Coronary artery (tissue), 2 donors: ENCODE data around the gene BTBD6.

Experiments used
- DNase-seq: peaks from one replicate; pipeline ENCODE4 v3.0.0-alpha.2; 2017; ENCODE audit warnings: low spot score
- H3K27ac ChIP-seq, 2 donors: fragments of 200-600 bp; sonication (generic); one replicate each; pipeline ENCODE4 v1.5.1; 2016 to 2019
- H3K4me3 ChIP-seq: fragments of 200-600 bp; sonication (generic); 2 replicates; pipeline ENCODE4 v1.5.1; 2016; ENCODE audit warnings: mild to moderate bottlenecking, moderate library complexity
- TF ChIP-seq, protein P1 (sequence below): fragments of 200-600 bp; sonication (generic); IDR thresholded peaks from one replicate; pipeline ENCODE4 v1.5.1; 2019; ENCODE audit warnings: antibody characterized with exemption

BTBD6 gene

GRCh38 chr14:105206873-105207272, 41.5 kb upstream of the BTBD6 start:
- no peak for DNase-seq
- Histone ChIP-seq H3K4me3 (no peak overlapping the region), H3K27ac (no peak overlapping the region)
- TF ChIP-seq, protein P1, sequence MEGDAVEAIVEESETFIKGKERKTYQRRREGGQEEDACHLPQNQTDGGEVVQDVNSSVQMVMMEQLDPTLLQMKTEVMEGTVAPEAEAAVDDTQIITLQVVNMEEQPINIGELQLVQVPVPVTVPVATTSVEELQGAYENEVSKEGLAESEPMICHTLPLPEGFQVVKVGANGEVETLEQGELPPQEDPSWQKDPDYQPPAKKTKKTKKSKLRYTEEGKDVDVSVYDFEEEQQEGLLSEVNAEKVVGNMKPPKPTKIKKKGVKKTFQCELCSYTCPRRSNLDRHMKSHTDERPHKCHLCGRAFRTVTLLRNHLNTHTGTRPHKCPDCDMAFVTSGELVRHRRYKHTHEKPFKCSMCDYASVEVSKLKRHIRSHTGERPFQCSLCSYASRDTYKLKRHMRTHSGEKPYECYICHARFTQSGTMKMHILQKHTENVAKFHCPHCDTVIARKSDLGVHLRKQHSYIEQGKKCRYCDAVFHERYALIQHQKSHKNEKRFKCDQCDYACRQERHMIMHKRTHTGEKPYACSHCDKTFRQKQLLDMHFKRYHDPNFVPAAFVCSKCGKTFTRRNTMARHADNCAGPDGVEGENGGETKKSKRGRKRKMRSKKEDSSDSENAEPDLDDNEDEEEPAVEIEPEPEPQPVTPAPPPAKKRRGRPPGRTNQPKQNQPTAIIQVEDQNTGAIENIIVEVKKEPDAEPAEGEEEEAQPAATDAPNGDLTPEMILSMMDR = no peak

- TF ChIP-seq, protein P1 = no peak
- no peak for DNase-seq
- H3K27ac ChIP-seq = no peak overlapping the region
- H3K4me3 ChIP-seq = no peak overlapping the region
Measured at GRCh38 chr14:105207460-105207901, 40.9 kb upstream of the BTBD6 start.

DNA sequence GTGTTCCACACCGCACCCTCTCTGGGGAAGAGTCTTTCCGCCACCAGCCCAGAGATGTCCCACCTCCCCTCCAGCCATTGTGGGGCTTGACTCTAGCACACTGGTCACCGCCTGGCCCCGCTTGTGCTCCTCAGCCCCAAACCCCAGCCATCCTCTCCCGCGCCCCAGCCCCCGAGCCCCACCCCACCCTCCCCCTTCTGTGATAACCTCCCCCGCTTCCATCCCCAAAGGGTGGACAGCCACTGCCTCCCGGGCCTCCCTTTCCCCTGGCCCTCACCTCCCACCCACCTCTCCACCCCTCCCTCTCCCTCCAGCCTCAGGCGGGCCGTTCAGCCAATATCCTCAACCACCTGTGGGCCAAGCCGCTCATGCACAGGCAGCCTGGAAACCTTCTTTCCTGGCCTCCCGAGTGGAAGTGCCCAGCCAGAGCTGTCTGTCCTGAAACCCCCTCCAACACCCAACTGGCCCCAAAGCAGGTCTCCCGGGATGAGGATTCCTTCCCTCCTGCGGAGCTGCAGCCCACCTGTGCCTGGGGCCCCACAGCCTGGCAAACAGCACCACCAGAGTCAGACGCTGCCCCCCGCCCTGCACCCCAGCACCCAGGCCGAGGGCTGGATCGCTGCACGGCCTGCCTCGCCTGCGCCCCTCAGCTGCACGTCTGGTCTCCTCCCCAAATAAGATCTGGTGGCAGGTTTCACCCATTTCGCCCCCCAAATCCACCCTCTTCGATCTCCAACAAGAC, 40.2 kb upstream of the BTBD6 start:
- DNase-seq = no peak
- no peak overlapping the region for H3K27ac ChIP-seq
- no peak overlapping the region for H3K4me3 ChIP-seq
- TF ChIP-seq, protein P1 = no peak

DNA sequence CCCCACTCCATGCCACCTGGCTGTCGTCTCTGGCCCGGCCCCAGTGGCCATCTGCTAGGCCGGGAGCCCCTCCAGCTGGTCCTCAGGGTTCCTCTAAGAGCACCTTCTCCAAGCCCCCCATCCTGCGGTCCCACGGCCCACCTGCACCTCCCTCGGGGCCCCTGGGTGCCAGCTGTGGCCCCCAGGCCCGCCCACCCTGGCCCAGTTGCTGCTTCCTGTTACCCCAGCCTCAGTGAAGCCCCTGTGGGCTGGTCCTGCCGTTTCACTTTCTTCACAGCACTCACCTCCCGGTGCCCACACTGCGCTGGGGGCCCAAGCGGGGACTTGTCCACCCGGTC, 39.6 kb upstream of the BTBD6 start:
- no peak overlapping the region for H3K27ac ChIP-seq
- H3K4me3 ChIP-seq = no peak overlapping the region
- no peak for DNase-seq
- TF ChIP-seq, protein P1 = no peak

- TF ChIP-seq, protein P1 = no peak
- H3K4me3 ChIP-seq = no peak overlapping the region
- H3K27ac ChIP-seq = no peak overlapping the region
- DNase-seq = no peak
Measured at GRCh38 chr14:105209091-105209490, 39.2 kb upstream of the BTBD6 start.

- no peak overlapping the region for H3K4me3 ChIP-seq
- no peak for DNase-seq
- no peak overlapping the region for H3K27ac ChIP-seq
- TF ChIP-seq, protein P1 = no peak
Measured at GRCh38 chr14:105209646-105210045, 38.7 kb upstream of the BTBD6 start.

GRCh38 chr14:105210266-105211025, 37.9 kb upstream of the BTBD6 start:
- no peak for DNase-seq
- Histone ChIP-seq H3K4me3 (no peak overlapping the region), H3K27ac (no peak overlapping the region)
- TF ChIP-seq, protein P1 = no peak
